ENCODE results near the gene GANC.

GANC gene

GRCh38 chr15:42385980-42386700 is 113.1 kb downstream of the GANC start:
- DNase-seq: no peak

GRCh38 chr15:42387603-42388002 is 114.6 kb downstream of the GANC start:
- DNase-seq: no peak

GRCh38 chr15:42392309-42393024 is 119.5 kb downstream of the GANC start:
- no peak for DNase-seq

GRCh38 chr15:42394106-42394505 is 121.1 kb downstream of the GANC start:
- DNase-seq: no peak

- DNase-seq: no peak
Measured at GRCh38 chr15:42395838-42396237, 122.8 kb downstream of the GANC start.

GRCh38 chr15:42401544-42402454 is 128.8 kb downstream of the GANC start:
- DNase-seq: no peak

GRCh38 chr15:42402455-42403205 is 129.6 kb downstream of the GANC start:
- DNase-seq: no peak

GRCh38 chr15:42403389-42403788 is 130.4 kb downstream of the GANC start:
- DNase-seq: no peak

- no peak for DNase-seq
Measured at GRCh38 chr15:42404461-42405235, 131.6 kb downstream of the GANC start.

GRCh38 chr15:42405863-42406482 is 133.0 kb downstream of the GANC start:
- no peak for DNase-seq

Data from central memory CD4-positive, alpha-beta T cell (primary cell).